Adrenal gland (tissue), 5 donors: ENCODE results near the gene PIK3C2G.

ENCODE experiments used
- POLR2A ChIP-seq, 2 donors: fragments of 450-650 bp; IDR thresholded peaks; one replicate each; pipeline ENCODE4 v1.6.1; 2017; ENCODE audit warnings: antibody characterized with exemption in 2 of 2, mild to moderate bottlenecking in 2 of 2, moderate library complexity in 1 of 2
- TF ChIP-seq, protein P1 (sequence below), 6 experiments: fragments of 450-650 bp in 4 of 6; fragments of 200-600 bp in 2 of 6; sonication (generic) in 1 of 6; IDR thresholded peaks; 1 replicate in 5 of 6; 2 replicates in 1 of 6; pipeline versions ENCODE4 v1.5.1 to v1.8.0; 2016 to 2021; ENCODE audit warnings: antibody characterized with exemption in 6 of 6, mild to moderate bottlenecking in 2 of 6, moderate library complexity in 1 of 6
- donor health status: DM: no; HTN: no; CAD: no.

DNA sequence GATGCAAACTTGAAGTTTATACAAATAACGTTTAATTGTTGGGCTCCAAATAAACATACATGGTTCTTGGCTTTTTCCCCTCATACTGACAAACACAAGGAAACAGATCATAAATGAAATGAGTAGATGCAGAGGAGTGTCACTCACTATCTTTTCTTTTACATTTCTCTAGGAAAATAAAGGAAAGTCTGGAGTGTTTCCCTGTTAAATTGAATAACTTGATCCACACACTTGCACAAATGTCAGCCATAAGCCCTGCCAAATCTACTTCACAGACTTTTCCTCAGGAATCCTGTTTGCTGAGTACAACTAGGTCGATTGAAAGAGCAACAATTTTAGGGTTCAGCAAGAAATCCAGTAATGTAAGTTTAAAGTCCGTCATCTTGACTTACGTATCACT lies 301.2 kb downstream of the PIK3C2G start:
- TF ChIP-seq, protein P1, sequence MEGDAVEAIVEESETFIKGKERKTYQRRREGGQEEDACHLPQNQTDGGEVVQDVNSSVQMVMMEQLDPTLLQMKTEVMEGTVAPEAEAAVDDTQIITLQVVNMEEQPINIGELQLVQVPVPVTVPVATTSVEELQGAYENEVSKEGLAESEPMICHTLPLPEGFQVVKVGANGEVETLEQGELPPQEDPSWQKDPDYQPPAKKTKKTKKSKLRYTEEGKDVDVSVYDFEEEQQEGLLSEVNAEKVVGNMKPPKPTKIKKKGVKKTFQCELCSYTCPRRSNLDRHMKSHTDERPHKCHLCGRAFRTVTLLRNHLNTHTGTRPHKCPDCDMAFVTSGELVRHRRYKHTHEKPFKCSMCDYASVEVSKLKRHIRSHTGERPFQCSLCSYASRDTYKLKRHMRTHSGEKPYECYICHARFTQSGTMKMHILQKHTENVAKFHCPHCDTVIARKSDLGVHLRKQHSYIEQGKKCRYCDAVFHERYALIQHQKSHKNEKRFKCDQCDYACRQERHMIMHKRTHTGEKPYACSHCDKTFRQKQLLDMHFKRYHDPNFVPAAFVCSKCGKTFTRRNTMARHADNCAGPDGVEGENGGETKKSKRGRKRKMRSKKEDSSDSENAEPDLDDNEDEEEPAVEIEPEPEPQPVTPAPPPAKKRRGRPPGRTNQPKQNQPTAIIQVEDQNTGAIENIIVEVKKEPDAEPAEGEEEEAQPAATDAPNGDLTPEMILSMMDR (IDR thresholded peaks at IDR 0.05): no peak
- TF ChIP-seq POLR2A (IDR thresholded peaks at IDR 0.05): no peak
